Endothelial cell of umbilical vein (primary cell): ENCODE data around the gene ABHD14A. TPM values are rescaled to one million over a fixed set of nuclear protein-coding genes. Genes with fewer than 3 reads are reported as not detected.
A peak's percentile ranks its signal among the peaks of the same experiment; 100 is the strongest.

Experiments used
- BruUV-seq: library from RNA; stranded (reverse); fragments of 400-500 nt; replicated peaks from 2 replicates; lab custom pipeline; 2021; lab: Mats Ljungman, UMichigan
- CTCF ChIA-PET: fragments of 300-600, 350-600 bp; sonication (Branson Sonifier 250); formaldehyde crosslinking; loops from one replicate; lab custom pipeline; 2021; ENCODE audit warnings: antibody characterized with exemption, inconsistent platforms; lab: Charles Lee
- POLR2A ChIA-PET: fragments of 300-600, 350-600 bp; sonication (Branson Sonifier 250); formaldehyde crosslinking; loops from one replicate; lab custom pipeline; 2021; ENCODE audit warnings: antibody characterized with exemption, inconsistent platforms; lab: Charles Lee
- DNase-seq: peaks from one replicate; pipeline ENCODE4 v3.0.0-alpha.2; 2011; ENCODE audit warnings: low read depth, low spot score
- FAIRE-seq: peaks from 2 replicates; lab custom pipeline; 2011; peaks lifted over from hg19 to GRCh38; lab: Jason Lieb, UNC
- H2AFZ ChIP-seq: 2 replicates; pipeline ENCODE4 v1.6.0; 2012; ENCODE audit warnings: low read depth, low read length, control low read depth, inconsistent platforms
- H3K27ac ChIP-seq: 2 replicates; pipeline ENCODE4 v1.5.1; 2011; ENCODE audit warnings: low read depth, mild to moderate bottlenecking, control low read depth, low read length, moderate library complexity; ENCODE audit not compliant: insufficient read depth
- H3K27me3 ChIP-seq, 2 experiments: 2 replicates each; pipeline versions ENCODE4 v1.6.0 to v1.6.1; 2011; ENCODE audit warnings: low read length in 2 of 2, mixed read lengths in 1 of 2; ENCODE audit not compliant: control insufficient read depth in 2 of 2, insufficient read depth in 2 of 2
- H3K36me3 ChIP-seq, 2 experiments: 2 replicates in 1 of 2; 3 replicates in 1 of 2; pipeline ENCODE4 v1.5.1; 2011; ENCODE audit warnings: low read length in 2 of 2, mild to moderate bottlenecking in 1 of 2, moderate library complexity in 1 of 2; ENCODE audit not compliant: control insufficient read depth in 2 of 2, insufficient read depth in 2 of 2; ENCODE audit errors: extremely low read depth in 1 of 2
- H3K4me1 ChIP-seq: 3 replicates; pipeline ENCODE4 v1.5.1; 2011; ENCODE audit warnings: mild to moderate bottlenecking, low read length; ENCODE audit not compliant: control insufficient read depth, insufficient read depth; ENCODE audit errors: extremely low read depth
- H3K4me2 ChIP-seq: 2 replicates; pipeline ENCODE4 v1.6.1; 2011; ENCODE audit warnings: low read length, control low read depth, mixed read lengths; ENCODE audit not compliant: insufficient read depth
- H3K4me3 ChIP-seq, 3 experiments: fragments of 200-600 bp in 1 of 3; sonication (generic), shearing (Covaris generic) in 1 of 3; replicated peaks in 1 of 3; 2 replicates each; pipeline ENCODE4 v1.5.1; 2011 to 2016; ENCODE audit warnings: control low read depth in 3 of 3, low read length in 3 of 3, mild to moderate bottlenecking in 2 of 3, inconsistent platforms in 1 of 3, low read depth in 1 of 3, moderate library complexity in 1 of 3; ENCODE audit not compliant: insufficient read depth in 1 of 3
- H3K79me2 ChIP-seq: 2 replicates; pipeline ENCODE4 v1.6.0; 2012; ENCODE audit warnings: low read length, inconsistent platforms; ENCODE audit not compliant: control insufficient read depth, insufficient read depth
- H3K9ac ChIP-seq: replicated peaks from 2 replicates; pipeline ENCODE3; 2011; ENCODE audit warnings: low read length, control low read depth; ENCODE audit not compliant: insufficient read depth; ENCODE audit errors: extremely low read depth
- H3K9me1 ChIP-seq: replicated peaks from 3 replicates; pipeline ENCODE4 v1.6.0; 2011; ENCODE audit warnings: mild to moderate bottlenecking, low read length; ENCODE audit not compliant: control insufficient read depth, insufficient read depth; ENCODE audit errors: extremely low read depth
- H3K9me3 ChIP-seq: replicated peaks from 2 replicates; pipeline ENCODE4 v1.5.1; 2012; ENCODE audit warnings: low read length, inconsistent platforms; ENCODE audit not compliant: control insufficient read depth, insufficient read depth
- H4K20me1 ChIP-seq: replicated peaks from 2 replicates; pipeline ENCODE3; 2011; ENCODE audit warnings: mild to moderate bottlenecking, low read length; ENCODE audit not compliant: control insufficient read depth, insufficient read depth; ENCODE audit errors: extremely low read depth
- EZH2 ChIP-seq: IDR thresholded peaks from 2 replicates; pipeline ENCODE4 v1.6.1; 2012; ENCODE audit warnings: borderline replicate concordance, low read depth, mild to moderate bottlenecking, moderate library complexity, low read length, inconsistent platforms; ENCODE audit not compliant: severe bottlenecking
- FOS ChIP-seq: IDR thresholded peaks from 2 replicates; pipeline ENCODE4 v1.6.1; 2011; ENCODE audit warnings: mild to moderate bottlenecking, low read length, moderate library complexity, borderline replicate concordance; ENCODE audit not compliant: insufficient read depth
- GATA2 ChIP-seq: IDR thresholded peaks from 2 replicates; pipeline ENCODE4 v1.7.0; 2011; ENCODE audit warnings: low read depth, mild to moderate bottlenecking, moderate library complexity, mixed read lengths, low read length; ENCODE audit not compliant: insufficient read length, insufficient read depth
- JUN ChIP-seq: IDR thresholded peaks from 2 replicates; pipeline ENCODE4 v1.6.1; 2011; ENCODE audit warnings: borderline replicate concordance, low read depth; ENCODE audit not compliant: insufficient read length, insufficient read depth
- MYC ChIP-seq: IDR thresholded peaks from one replicate; pipeline ENCODE4 v1.6.1; 2011; ENCODE audit warnings: mild to moderate bottlenecking, low read depth, low read length
- POLR2A ChIP-seq: IDR thresholded peaks from 2 replicates; pipeline ENCODE4 v1.6.1; 2012; ENCODE audit warnings: low read depth, mild to moderate bottlenecking, control low read depth, low read length
- POLR2AphosphoS5 ChIP-seq: IDR thresholded peaks from 2 replicates; pipeline ENCODE4 v1.6.1; 2012; ENCODE audit warnings: low read depth, mild to moderate bottlenecking, control low read depth, low read length, moderate library complexity; ENCODE audit not compliant: insufficient read depth
- dilution Hi-C: fragments of 300-500 bp; cut with MboI; formaldehyde crosslinking; loops from one replicate; pipeline ENCODE4 v1.15.0; 2019; ENCODE audit warnings: low sequenced_read_pairs; ENCODE audit not compliant: extremely low pct_ligation_motif_present
- intact Hi-C: fragments of 100-400 bp; cut with micrococcal nuclease; formaldehyde crosslinking; loops from one replicate; pipeline ENCODE4 v1.10.0; 2022
- polyA plus RNA-seq, 4 experiments: library from polyadenylated mRNA; depleted of rRNA in 3 of 4; stranded (reverse) in 3 of 4; unstranded in 1 of 4; fragments of >200 nt; gene quantifications; 2 replicates each; pipeline versions ENCODE4 v1.2.1 to v1.2.3, GENCODE V29; 2011 to 2012; ENCODE audit warnings: missing spikeins in 1 of 4
- total RNA-seq: library from RNA; stranded (reverse); gene quantifications from 2 replicates; pipeline ENCODE4 v1.2.3, GENCODE V29; 2021
- TF ChIP-seq, protein P1 (sequence below): IDR thresholded peaks from 2 replicates; pipeline ENCODE4 v1.6.1; 2011; ENCODE audit not compliant: insufficient read depth, insufficient read length
- TF ChIP-seq, protein P2 (sequence below), 2 donors: IDR thresholded peaks; 1 replicate in 1 of 2; 2 replicates in 1 of 2; pipeline ENCODE4 v1.5.1; 2011; ENCODE audit warnings: low read length in 2 of 2, mild to moderate bottlenecking in 2 of 2, moderate library complexity in 2 of 2, control low read depth in 1 of 2, inconsistent platforms in 1 of 2, low read depth in 1 of 2; ENCODE audit not compliant: insufficient read depth in 1 of 2; ENCODE audit errors: extremely low read depth in 1 of 2

Gene ABHD14A
- total and polyA plus RNA-seq, 2 donors (not counting 3 experiments of a cell fraction or from before 2014, with no cell fraction given): 6.6 to 23.7 TPM

DNA sequence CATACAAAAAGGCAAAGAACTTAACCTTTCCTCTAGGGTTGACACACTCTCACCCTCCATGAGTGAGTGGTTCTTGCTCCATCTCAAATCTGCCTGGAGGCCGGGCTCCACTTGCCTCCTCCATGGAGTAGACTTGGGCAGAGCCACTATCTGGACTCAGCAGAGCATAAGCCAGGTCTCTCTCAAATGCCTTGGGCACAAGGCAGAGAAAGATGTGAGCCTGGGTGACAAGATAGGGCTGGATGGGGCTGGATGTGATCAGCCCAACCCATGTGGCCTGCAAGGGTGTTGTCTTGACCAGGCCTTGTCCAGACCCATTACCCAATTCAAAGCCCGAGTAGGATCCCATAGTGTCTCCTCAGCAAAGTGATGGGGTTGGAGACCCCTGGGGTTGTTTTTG lies 25.0 kb downstream of the ABHD14A start:
- no peaks in the 10 kb centered on the region for H3K27me3 ChIP-seq
- intact Hi-C loops: loop anchor here (5.0 kb wide), 2 partner anchors 197 to 217 kb away; partner anchors contain the start of gene ALAS1
- FAIRE-seq (no peak), DNase-seq (no peak)
- no peak for TF ChIP-seq POLR2A
- H3K4me1 ChIP-seq: peaks cover 9% of the 10 kb centered on the region
- H3K4me2 ChIP-seq: no peak overlapping the region
- no peak overlapping the region for H3K9ac ChIP-seq
- H3K9me1 ChIP-seq: no peaks in the 10 kb centered on the region
- POLR2A ChIA-PET: no interaction called here
- no peak overlapping the region for H2AFZ ChIP-seq
- H3K9me3 ChIP-seq: no peaks in the 10 kb centered on the region
- dilution Hi-C loops: loop anchor here (10.0 kb wide), 1 partner anchor 145 kb away; no protein-coding TSS in a partner anchor
- BruUV-seq: no TSS peak
- H4K20me1 ChIP-seq: no peaks in the 10 kb centered on the region
- H3K79me2 ChIP-seq: peaks cover 9% of the 10 kb centered on the region
- H3K36me3 ChIP-seq: peaks cover 0 to under 1% of the 10 kb centered on the region in 2 experiments
- CTCF ChIA-PET: interaction anchor here (2.4 to 10.4 kb wide), 4 partner anchors 12 to 142 kb away, joined by 14 to 260 read pairs (median 143); partner anchors contain the start of gene DUSP7
- H3K27ac ChIP-seq: no peak overlapping the region
- H3K4me3 ChIP-seq: no peak overlapping the region

DNA sequence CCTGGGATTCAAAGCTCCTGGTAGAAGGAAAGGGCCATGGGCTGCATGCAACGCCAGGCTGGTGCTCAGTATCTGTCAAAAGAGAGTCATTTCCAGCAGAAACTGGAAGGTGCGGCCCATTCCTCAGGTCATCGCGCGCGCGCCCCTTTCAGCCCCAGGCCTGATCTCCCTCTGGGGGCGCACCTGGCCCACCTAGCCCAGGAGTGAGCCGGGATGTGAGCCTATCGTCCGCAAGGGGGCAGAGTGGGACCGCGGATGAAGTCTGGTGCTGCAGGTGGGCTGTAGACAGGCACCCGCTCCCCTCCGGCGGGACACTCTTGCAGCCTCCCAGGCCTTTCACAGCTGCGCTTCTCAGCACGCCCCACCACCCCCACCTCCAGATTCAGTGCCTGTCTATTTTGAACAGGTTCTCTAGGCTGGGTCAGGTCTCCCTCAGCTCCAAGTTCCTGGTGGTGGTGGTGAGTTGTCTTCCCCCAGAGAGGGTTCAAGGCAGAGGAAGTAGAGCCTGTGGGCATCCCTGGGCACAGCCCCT lies 26.6 kb downstream of the ABHD14A start:
- no peak overlapping the region for H3K27ac ChIP-seq
- H4K20me1 ChIP-seq: no peaks in the 10 kb centered on the region
- dilution Hi-C loops (no loop called here), intact Hi-C loops (loop anchor here (1.0 to 5.0 kb wide), 6 partner anchors 52 to 338 kb away; partner anchors contain the start of gene ALAS1)
- DNase-seq: peak; percentile 70
- no peak overlapping the region for H3K9ac ChIP-seq
- ChIA-PET POLR2A (no interaction called here), CTCF (interaction anchor here (0.7 to 10.4 kb wide), 35 partner anchors 8 to 411 kb away, joined by 3 to 260 read pairs (median 5); partner anchors contain the start of genes ACY1, DUSP7, PARP3 and POC1A)
- H3K9me3 ChIP-seq: no peaks in the 10 kb centered on the region
- H3K27me3 ChIP-seq: no peaks in the 10 kb centered on the region
- H3K4me1 ChIP-seq: peaks cover 13% of the 10 kb centered on the region
- FAIRE-seq: peak; percentile 88
- H3K4me3 ChIP-seq: no peak overlapping the region
- H3K79me2 ChIP-seq: no peaks in the 10 kb centered on the region
- H2AFZ ChIP-seq: no peak overlapping the region
- TF ChIP-seq POLR2AphosphoS5 (peak; percentile 34), EZH2 (no peak), POLR2A (no peak), FOS (no peak), GATA2 (no peak), JUN (no peak), MYC (no peak)
- TF ChIP-seq, protein P1, sequence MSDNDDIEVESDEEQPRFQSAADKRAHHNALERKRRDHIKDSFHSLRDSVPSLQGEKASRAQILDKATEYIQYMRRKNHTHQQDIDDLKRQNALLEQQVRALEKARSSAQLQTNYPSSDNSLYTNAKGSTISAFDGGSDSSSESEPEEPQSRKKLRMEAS: no peak
- TF ChIP-seq, protein P2, sequence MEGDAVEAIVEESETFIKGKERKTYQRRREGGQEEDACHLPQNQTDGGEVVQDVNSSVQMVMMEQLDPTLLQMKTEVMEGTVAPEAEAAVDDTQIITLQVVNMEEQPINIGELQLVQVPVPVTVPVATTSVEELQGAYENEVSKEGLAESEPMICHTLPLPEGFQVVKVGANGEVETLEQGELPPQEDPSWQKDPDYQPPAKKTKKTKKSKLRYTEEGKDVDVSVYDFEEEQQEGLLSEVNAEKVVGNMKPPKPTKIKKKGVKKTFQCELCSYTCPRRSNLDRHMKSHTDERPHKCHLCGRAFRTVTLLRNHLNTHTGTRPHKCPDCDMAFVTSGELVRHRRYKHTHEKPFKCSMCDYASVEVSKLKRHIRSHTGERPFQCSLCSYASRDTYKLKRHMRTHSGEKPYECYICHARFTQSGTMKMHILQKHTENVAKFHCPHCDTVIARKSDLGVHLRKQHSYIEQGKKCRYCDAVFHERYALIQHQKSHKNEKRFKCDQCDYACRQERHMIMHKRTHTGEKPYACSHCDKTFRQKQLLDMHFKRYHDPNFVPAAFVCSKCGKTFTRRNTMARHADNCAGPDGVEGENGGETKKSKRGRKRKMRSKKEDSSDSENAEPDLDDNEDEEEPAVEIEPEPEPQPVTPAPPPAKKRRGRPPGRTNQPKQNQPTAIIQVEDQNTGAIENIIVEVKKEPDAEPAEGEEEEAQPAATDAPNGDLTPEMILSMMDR (IDR thresholded peaks at IDR 0.05; ENCODE audit: extremely low read depth in 1 of 2, insufficient read depth in 1 of 2, low read depth in 1 of 2, low read length in 2 of 2): peak; percentile 94 to 97
- no peak overlapping the region for H3K4me2 ChIP-seq
- no TSS peak for BruUV-seq
- no peaks in the 10 kb centered on the region for H3K9me1 ChIP-seq
- no peaks in the 10 kb centered on the region for H3K36me3 ChIP-seq
